ENCODE measurements around the gene PRKAG2. TPM values are rescaled to one million over a fixed set of nuclear protein-coding genes. Genes with fewer than 3 reads are reported as not detected.

The PRKAG2 gene
- total RNA-seq, 1 donor from 2014 or later, result 35.6 TPM

DNA sequence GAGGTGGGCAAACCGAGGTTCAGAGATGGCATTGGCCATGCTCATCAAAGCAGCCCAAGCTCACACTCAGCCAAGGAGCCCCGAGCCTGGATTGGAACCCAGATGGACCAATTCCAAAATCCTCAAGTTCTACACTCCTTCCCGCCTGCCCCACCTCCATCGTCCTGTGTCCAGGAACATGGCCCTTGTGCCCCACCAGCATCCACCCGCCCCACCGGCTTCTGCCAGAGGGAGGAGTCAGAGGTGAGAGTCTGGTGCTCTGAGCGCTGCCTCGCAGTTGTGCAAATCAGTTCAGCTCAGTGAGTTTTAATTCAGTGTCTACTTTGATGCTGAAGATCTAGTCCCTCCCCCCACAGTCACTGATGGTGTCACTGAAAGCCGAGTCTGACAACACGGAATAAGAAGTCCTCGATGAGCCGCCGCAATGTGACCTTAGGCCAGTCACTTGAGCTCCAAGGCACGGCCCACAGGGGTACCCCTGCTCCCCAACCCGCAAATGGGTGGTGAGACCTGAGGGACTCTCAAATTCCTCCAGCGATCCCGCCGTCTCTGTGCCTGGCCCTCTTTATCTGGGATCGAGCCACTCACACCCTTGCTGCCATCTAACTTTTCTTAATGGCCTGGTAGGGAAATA lies 26.3 kb downstream of the PRKAG2 start:
- intact Hi-C loops (cut with DNase I), result no loop called here
- no peaks in the 10 kb centered on the region for H3K36me3 ChIP-seq
- H3K4me3 ChIP-seq, result peak overlapping the region; percentile 41
- no peaks in the 10 kb centered on the region for H3K27me3 ChIP-seq
- H3K4me1 ChIP-seq, result peaks cover 22% of the 10 kb centered on the region
- no peak for TF ChIP-seq CTCF (IDR thresholded peaks at IDR 0.05)
- ATAC-seq, result peak; percentile 62
- H3K9me3 ChIP-seq, result no peaks in the 10 kb centered on the region
- DNase-seq, result peak; percentile 87
- peak overlapping the region; percentile 81 for H3K27ac ChIP-seq

- Histone ChIP-seq H3K36me3 (no peaks in the 10 kb centered on the region), H3K4me3 (no peak overlapping the region), H3K27me3 (no peaks in the 10 kb centered on the region), H3K4me1 (peaks cover 22% of the 10 kb centered on the region), H3K9me3 (no peaks in the 10 kb centered on the region), H3K27ac (no peak overlapping the region)
- intact Hi-C loops (cut with DNase I), result no loop called here
- DNase-seq (peak; percentile 46), ATAC-seq (no peak)
- no peak for TF ChIP-seq CTCF (IDR thresholded peaks at IDR 0.05)
These were observed 27.0 kb downstream of the PRKAG2 start for GRCh38 chr7:151849879-151850260.

- Histone ChIP-seq H3K27ac (no peak overlapping the region), H3K4me3 (no peak overlapping the region), H3K9me3 (no peaks in the 10 kb centered on the region), H3K36me3 (no peaks in the 10 kb centered on the region), H3K4me1 (peaks cover 20% of the 10 kb centered on the region), H3K27me3 (no peaks in the 10 kb centered on the region)
- no peak for TF ChIP-seq CTCF (IDR thresholded peaks at IDR 0.05)
- intact Hi-C loops (cut with DNase I), result no loop called here
- DNase-seq (peak; percentile 52), ATAC-seq (no peak)
These were observed 27.7 kb downstream of the PRKAG2 start for GRCh38 chr7:151849008-151849878.

- DNase-seq (peak; percentile 54), ATAC-seq (no peak)
- intact Hi-C loops (cut with DNase I), result no loop called here
- peaks cover 23% of the 10 kb centered on the region for H3K4me1 ChIP-seq
- TF ChIP-seq CTCF (IDR thresholded peaks at IDR 0.05), result no peak
- H3K27me3 ChIP-seq, result no peaks in the 10 kb centered on the region
- no peaks in the 10 kb centered on the region for H3K9me3 ChIP-seq
- H3K36me3 ChIP-seq, result no peaks in the 10 kb centered on the region
- no peak overlapping the region for H3K4me3 ChIP-seq
- H3K27ac ChIP-seq, result no peak overlapping the region
These were observed 29.2 kb downstream of the PRKAG2 start for GRCh38 chr7:151847681-151848081.

DNA sequence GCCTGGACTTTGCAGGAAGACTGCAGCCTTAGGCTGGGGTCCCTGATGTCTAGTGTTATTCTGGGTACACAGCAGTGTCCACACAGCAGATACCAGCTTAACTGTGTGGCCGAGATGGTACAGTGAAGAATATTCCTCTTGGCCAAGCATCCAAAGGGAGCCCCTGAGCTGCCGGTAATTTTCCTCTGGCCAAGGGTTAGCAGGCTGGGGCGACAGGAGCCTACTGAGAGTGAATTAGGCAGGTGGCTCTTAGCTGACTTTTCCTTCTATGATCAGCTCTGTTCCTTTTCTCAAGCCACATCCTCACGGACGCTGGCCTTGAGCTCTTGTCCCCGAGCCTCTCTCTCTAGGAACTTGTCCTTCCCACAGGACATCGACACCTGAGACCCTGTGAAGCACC lies 29.8 kb downstream of the PRKAG2 start:
- Histone ChIP-seq H3K36me3 (no peaks in the 10 kb centered on the region), H3K4me1 (peaks cover 21% of the 10 kb centered on the region), H3K27ac (no peak overlapping the region), H3K4me3 (no peak overlapping the region), H3K27me3 (no peaks in the 10 kb centered on the region), H3K9me3 (no peaks in the 10 kb centered on the region)
- ATAC-seq (no peak), DNase-seq (peak; percentile 29)
- TF ChIP-seq CTCF (IDR thresholded peaks at IDR 0.05), result no peak
- intact Hi-C loops (cut with DNase I), result no loop called here

Data from upper lobe of right lung (tissue), 1 donor.